Activated CD8-positive, alpha-beta memory T cell treated with anti-CD3 and anti-CD28 coated beads, Interleukin-2, amount 50 U/mL, for 1 hour (primary cell): Measurements from ENCODE around the gene STAG1.
"Not testable (repeated sequence)": the region's sequence is repeated elsewhere in the genome, so short reads cannot be mapped to it uniquely, and the experiment has no call there.

Experiments
- DNase-seq: peaks from one replicate; pipeline ENCODE4 v3.0.0-alpha.2; 2020; ENCODE audit errors: extremely low read depth

STAG1 gene

GRCh38 chr3:136396916-136397315, 355.3 kb downstream of the STAG1 start:
- no peak for DNase-seq

- no peak for DNase-seq
These were observed 361.6 kb downstream of the STAG1 start for GRCh38 chr3:136390574-136390973.

- no peak for DNase-seq
These were observed 365.1 kb downstream of the STAG1 start for GRCh38 chr3:136387031-136387430.

GRCh38 chr3:136385457-136385856, 366.7 kb downstream of the STAG1 start:
- DNase-seq, result no peak

GRCh38 chr3:136381051-136381450, 371.1 kb downstream of the STAG1 start:
- no peak for DNase-seq

- no peak for DNase-seq
These were observed 371.6 kb downstream of the STAG1 start for GRCh38 chr3:136380530-136380929.

GRCh38 chr3:136378011-136378410, 374.2 kb downstream of the STAG1 start:
- no peak for DNase-seq

- no peak for DNase-seq
These were observed 374.7 kb downstream of the STAG1 start for GRCh38 chr3:136377508-136377907.

- DNase-seq, result not testable (repeated sequence)
These were observed 376.4 kb downstream of the STAG1 start for GRCh38 chr3:136375800-136376199.

- DNase-seq, result no peak
These were observed 385.9 kb downstream of the STAG1 start for GRCh38 chr3:136366289-136366688.

GRCh38 chr3:136353461-136353860, 398.7 kb downstream of the STAG1 start:
- no peak for DNase-seq

- DNase-seq, result no peak
These were observed 400.3 kb downstream of the STAG1 start for GRCh38 chr3:136351905-136352304.

GRCh38 chr3:136351351-136351750, 400.8 kb downstream of the STAG1 start:
- DNase-seq, result no peak

GRCh38 chr3:136350557-136350956, 401.6 kb downstream of the STAG1 start:
- no peak for DNase-seq

- DNase-seq, result no peak
These were observed 402.0 kb downstream of the STAG1 start for GRCh38 chr3:136350132-136350531.

- no peak for DNase-seq
These were observed 405.7 kb downstream of the STAG1 start for GRCh38 chr3:136346486-136346885.

GRCh38 chr3:136343873-136344555, 408.2 kb downstream of the STAG1 start:
- no peak for DNase-seq

- no peak for DNase-seq
These were observed 408.7 kb downstream of the STAG1 start for GRCh38 chr3:136343446-136343845.

GRCh38 chr3:136336329-136337100, 415.7 kb downstream of the STAG1 start:
- DNase-seq, result no peak

GRCh38 chr3:136334726-136335125, 417.5 kb downstream of the STAG1 start:
- not testable (repeated sequence) for DNase-seq

GRCh38 chr3:136334209-136334608, 418.0 kb downstream of the STAG1 start:
- no peak for DNase-seq

GRCh38 chr3:136332776-136333175, 419.4 kb downstream of the STAG1 start:
- DNase-seq, result no peak

- DNase-seq, result no peak
These were observed 419.9 kb downstream of the STAG1 start for GRCh38 chr3:136332302-136332701.
